Measurements from ENCODE around the gene TNNT3.

TNNT3 gene

GRCh38 chr11:1896923-1897322 is 22.6 kb upstream of the TNNT3 start:
- Histone ChIP-seq H3K27me3 (ENCODE audit: control insufficient read depth, low read length) (peaks cover 16% of the 10 kb centered on the region), H3K27ac (ENCODE audit: low read depth, low read length) (no peak overlapping the region), H3K79me2 (ENCODE audit: control insufficient read depth, low read length) (no peaks in the 10 kb centered on the region), H4K20me1 (ENCODE audit: control insufficient read depth, insufficient read depth, low read depth, low read length) (no peaks in the 10 kb centered on the region), H3F3A (ENCODE audit: control insufficient read depth, insufficient read depth) (no peaks in the 10 kb centered on the region), H3K4me3 (ENCODE audit: low read length) (no peak overlapping the region), H3K36me3 (ENCODE audit: control insufficient read depth, low read length) (no peaks in the 10 kb centered on the region), H3K9me2 (replicated peaks; ENCODE audit: control insufficient read depth, low read length) (no peaks in the 10 kb centered on the region), H3K9me3 (ENCODE audit: control insufficient read depth, insufficient read depth, low read length) (no peaks in the 10 kb centered on the region), H3K4me2 (ENCODE audit: low read length) (no peak overlapping the region), H3K4me1 (ENCODE audit: control insufficient read depth, low read length) (no peaks in the 10 kb centered on the region)
- no peak for TF ChIP-seq CTCF (IDR thresholded peaks at IDR 0.05; ENCODE audit: low read depth, low read length, poor library complexity, severe bottlenecking)
- no peak for TF ChIP-seq EZH2phosphoT487 (IDR thresholded peaks at IDR 0.05; ENCODE audit: borderline replicate concordance, low read length)

DNA sequence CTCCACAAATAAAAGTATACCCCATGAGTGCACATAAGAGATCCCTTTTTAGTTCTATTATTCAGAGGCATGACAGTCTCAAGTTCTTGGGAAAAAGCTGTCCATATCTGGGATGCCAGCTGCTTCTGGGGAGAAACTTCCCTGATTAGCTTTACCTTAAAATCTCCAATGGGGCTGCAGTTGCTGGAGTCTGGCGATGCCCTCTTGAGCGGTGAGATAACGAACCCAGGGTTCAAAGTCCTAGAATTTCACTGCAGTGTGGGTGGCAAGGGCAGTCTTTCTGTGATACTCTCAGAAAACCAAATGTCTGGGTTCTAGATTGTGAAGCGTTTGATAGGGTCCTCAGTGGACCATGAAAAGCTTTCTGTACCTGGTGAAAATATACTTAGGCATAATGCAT is 20.4 kb upstream of the TNNT3 start:
- H3K79me2 ChIP-seq (ENCODE audit: control insufficient read depth, low read length), result no peaks in the 10 kb centered on the region
- no peak overlapping the region for H3K4me2 ChIP-seq (ENCODE audit: low read length)
- H3F3A ChIP-seq (ENCODE audit: control insufficient read depth, insufficient read depth), result no peaks in the 10 kb centered on the region
- H3K4me1 ChIP-seq (ENCODE audit: control insufficient read depth, low read length), result no peaks in the 10 kb centered on the region
- peaks cover 16% of the 10 kb centered on the region for H3K27me3 ChIP-seq (ENCODE audit: control insufficient read depth, low read length)
- H3K36me3 ChIP-seq (ENCODE audit: control insufficient read depth, low read length), result no peaks in the 10 kb centered on the region
- TF ChIP-seq CTCF (IDR thresholded peaks at IDR 0.05; ENCODE audit: low read depth, low read length, poor library complexity, severe bottlenecking) (no peak), EZH2phosphoT487 (IDR thresholded peaks at IDR 0.05; ENCODE audit: borderline replicate concordance, low read length) (no peak)
- no peaks in the 10 kb centered on the region for H3K9me3 ChIP-seq (ENCODE audit: control insufficient read depth, insufficient read depth, low read length)
- H3K27ac ChIP-seq (ENCODE audit: low read depth, low read length), result no peak overlapping the region
- no peaks in the 10 kb centered on the region for H3K9me2 ChIP-seq (replicated peaks; ENCODE audit: control insufficient read depth, low read length)
- no peak overlapping the region for H3K4me3 ChIP-seq (ENCODE audit: low read length)
- H4K20me1 ChIP-seq (ENCODE audit: control insufficient read depth, insufficient read depth, low read depth, low read length), result no peaks in the 10 kb centered on the region

DNA sequence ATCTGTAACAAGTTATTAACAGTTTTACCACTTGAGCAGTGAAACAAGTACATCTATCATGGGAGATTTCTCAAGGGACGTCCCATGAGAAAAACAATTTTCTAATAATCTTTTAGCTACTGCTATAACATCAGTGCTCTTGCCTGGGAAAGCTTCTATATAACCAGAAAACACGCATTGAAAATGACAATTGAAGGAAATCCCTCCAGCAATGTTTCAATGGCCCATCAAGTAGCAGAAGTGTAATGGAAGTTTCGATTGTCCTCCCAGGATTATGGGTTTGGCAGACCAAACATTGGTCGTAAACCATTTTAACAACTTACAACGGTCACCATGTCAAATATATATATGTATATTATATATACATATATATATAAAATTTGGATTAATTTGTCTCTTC is 19.8 kb upstream of the TNNT3 start:
- H3K79me2 ChIP-seq (ENCODE audit: control insufficient read depth, low read length), result no peaks in the 10 kb centered on the region
- no peaks in the 10 kb centered on the region for H3K9me2 ChIP-seq (replicated peaks; ENCODE audit: control insufficient read depth, low read length)
- no peaks in the 10 kb centered on the region for H3F3A ChIP-seq (ENCODE audit: control insufficient read depth, insufficient read depth)
- H4K20me1 ChIP-seq (ENCODE audit: control insufficient read depth, insufficient read depth, low read depth, low read length), result no peaks in the 10 kb centered on the region
- TF ChIP-seq CTCF (IDR thresholded peaks at IDR 0.05; ENCODE audit: low read depth, low read length, poor library complexity, severe bottlenecking) (no peak), EZH2phosphoT487 (IDR thresholded peaks at IDR 0.05; ENCODE audit: borderline replicate concordance, low read length) (no peak)
- no peaks in the 10 kb centered on the region for H3K4me1 ChIP-seq (ENCODE audit: control insufficient read depth, low read length)
- peaks cover 16% of the 10 kb centered on the region for H3K27me3 ChIP-seq (ENCODE audit: control insufficient read depth, low read length)
- H3K9me3 ChIP-seq (ENCODE audit: control insufficient read depth, insufficient read depth, low read length), result no peaks in the 10 kb centered on the region
- H3K27ac ChIP-seq (ENCODE audit: low read depth, low read length), result no peak overlapping the region
- H3K4me2 ChIP-seq (ENCODE audit: low read length), result no peak overlapping the region
- H3K4me3 ChIP-seq (ENCODE audit: low read length), result no peak overlapping the region
- H3K36me3 ChIP-seq (ENCODE audit: control insufficient read depth, low read length), result no peaks in the 10 kb centered on the region

DNA sequence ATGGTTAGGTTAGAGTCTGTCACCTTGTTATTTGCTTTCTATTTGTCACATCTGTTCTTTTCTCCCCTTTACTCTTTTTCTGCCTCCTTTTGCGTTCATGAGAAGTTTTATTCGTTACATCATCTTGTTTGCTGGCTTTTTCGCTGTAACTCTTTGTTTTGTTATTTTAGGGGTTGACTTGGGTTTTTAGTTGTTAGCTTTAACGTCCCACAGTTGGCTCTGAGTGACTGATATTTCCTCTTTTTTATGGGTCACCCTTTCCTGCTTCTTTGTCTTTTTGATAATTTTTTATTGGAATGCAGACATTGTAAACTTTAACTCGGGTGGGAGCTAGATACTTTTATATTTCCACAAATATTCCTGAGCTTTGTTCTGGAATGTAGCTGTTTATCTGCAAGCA is 13.3 kb upstream of the TNNT3 start:
- Histone ChIP-seq H3K79me2 (ENCODE audit: control insufficient read depth, low read length) (no peaks in the 10 kb centered on the region), H3K36me3 (ENCODE audit: control insufficient read depth, low read length) (no peaks in the 10 kb centered on the region), H3K9me2 (replicated peaks; ENCODE audit: control insufficient read depth, low read length) (no peaks in the 10 kb centered on the region), H3K4me1 (ENCODE audit: control insufficient read depth, low read length) (no peaks in the 10 kb centered on the region), H3F3A (ENCODE audit: control insufficient read depth, insufficient read depth) (no peaks in the 10 kb centered on the region), H4K20me1 (ENCODE audit: control insufficient read depth, insufficient read depth, low read depth, low read length) (no peaks in the 10 kb centered on the region), H3K4me3 (ENCODE audit: low read length) (no peak overlapping the region), H3K27me3 (ENCODE audit: control insufficient read depth, low read length) (no peaks in the 10 kb centered on the region), H3K27ac (ENCODE audit: low read depth, low read length) (no peak overlapping the region), H3K4me2 (ENCODE audit: low read length) (no peak overlapping the region), H3K9me3 (ENCODE audit: control insufficient read depth, insufficient read depth, low read length) (no peaks in the 10 kb centered on the region)
- TF ChIP-seq CTCF (IDR thresholded peaks at IDR 0.05; ENCODE audit: low read depth, low read length, poor library complexity, severe bottlenecking), result no peak
